Measurements from ENCODE around the gene TEX13C. TPM values are rescaled to one million over a fixed set of nuclear protein-coding genes. Genes with fewer than 3 reads are reported as not detected.

The TEX13C gene
- total RNA-seq, 1 experiment from 2014 or later: 0.24 TPM

DNA sequence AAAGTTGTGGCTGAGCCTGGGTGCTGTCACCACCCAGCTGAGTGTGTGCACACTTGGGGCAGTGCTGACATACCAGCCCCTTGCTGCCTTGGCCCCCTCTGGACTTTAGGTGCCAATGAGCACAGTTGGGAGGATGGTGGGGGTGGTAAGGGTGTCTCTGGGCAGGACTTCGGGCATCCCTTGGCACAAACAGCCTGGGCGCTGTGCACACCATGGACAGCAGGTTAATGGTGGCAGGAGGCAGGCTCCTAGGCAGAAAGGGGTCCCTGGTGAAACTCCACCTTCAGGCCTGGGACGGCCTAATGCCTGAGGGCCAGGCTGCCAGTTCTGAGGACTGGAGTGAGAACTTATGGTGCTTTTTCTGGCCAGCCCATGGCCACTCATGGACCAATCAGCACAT lies 32.4 kb upstream of the TEX13C start:
- Mint-ChIP-seq H3K36me3 (ENCODE audit: insufficient read depth in 1 of 3, low read depth in 3 of 3) (no peaks in the 10 kb centered on the region), H3K4me1 (peaks cover 3% of the 10 kb centered on the region in 2 experiments; a peak in 2 of 4 replicates)

More for the DNA sequence above, 32.4 kb upstream of the TEX13C start:
- Histone ChIP-seq H3K9ac (ENCODE audit: extremely low read depth, insufficient read length, low read length) (no peak overlapping the region), H2BK20ac (ENCODE audit: low read depth, low read length, poor library complexity, severe bottlenecking) (no peak overlapping the region), H3K23ac (ENCODE audit: insufficient read length, low read depth, low read length) (no peak overlapping the region), H4K20me1 (ENCODE audit: control insufficient read depth, insufficient read depth, insufficient read length) (no peaks in the 10 kb centered on the region), H3K4ac (ENCODE audit: low read depth, low read length) (no peak overlapping the region), H3K18ac (ENCODE audit: insufficient read length, low read depth, low read length) (no peak overlapping the region), H3K9me3 (ENCODE audit: control insufficient read depth, low read depth, low read length) (no peaks in the 10 kb centered on the region), H2AFZ (ENCODE audit: low read length) (no peak overlapping the region), H3K56ac (ENCODE audit: insufficient read length, low read depth, low read length) (no peak overlapping the region), H2BK5ac (ENCODE audit: insufficient read length, low read length) (no peak overlapping the region), H3K79me2 (ENCODE audit: insufficient read depth, low read length) (no peaks in the 10 kb centered on the region), H3K14ac (ENCODE audit: insufficient read depth, low read length) (no peak overlapping the region), H2BK12ac (ENCODE audit: insufficient read length, low read depth, low read length) (no peak overlapping the region), H3K27me3 (ENCODE audit: insufficient read depth, low read length) (no peaks in the 10 kb centered on the region), H2AK5ac (ENCODE audit: insufficient read length, low read length) (no peak overlapping the region), H3K4me2 (ENCODE audit: insufficient read depth, insufficient read length, low read length) (no peak overlapping the region), H2BK120ac (ENCODE audit: low read depth, low read length, poor library complexity, severe bottlenecking) (no peak overlapping the region), H3K4me1 (ENCODE audit: insufficient read depth, low read length) (no peaks in the 10 kb centered on the region; the same call in 1 of the 2 replicates), H3T11ph (ENCODE audit: low read length) (no peak overlapping the region), H3K79me1 (ENCODE audit: insufficient read depth, low read depth, low read length, poor library complexity, severe bottlenecking) (no peaks in the 10 kb centered on the region), H4K5ac (ENCODE audit: insufficient read length, low read depth, low read length) (no peak overlapping the region), H3K23me2 (ENCODE audit: insufficient read length, low read depth, low read length, poor library complexity, severe bottlenecking) (no peaks in the 10 kb centered on the region), H3K27ac (ENCODE audit: insufficient read length, low read depth, low read length) (no peak overlapping the region), H2BK15ac (ENCODE audit: low read depth, low read length) (no peak overlapping the region), H4K91ac (ENCODE audit: insufficient read length, low read depth, low read length) (no peak overlapping the region), H4K8ac (replicated peaks; ENCODE audit: insufficient read length, low read depth, low read length) (no peak overlapping the region)
- Mint-ChIP-seq H3K27ac (no peak overlapping the region), H3K9me3 (peaks cover 2 to 9% of the 10 kb centered on the region in 2 experiments; a peak in 4 of 5 replicates), H3K27me3 (ENCODE audit: low read depth) (no peaks in the 10 kb centered on the region; the same call in 1 of the 2 replicates), H3K4me3 (no peak overlapping the region)
- TF ChIP-seq, protein P1, sequence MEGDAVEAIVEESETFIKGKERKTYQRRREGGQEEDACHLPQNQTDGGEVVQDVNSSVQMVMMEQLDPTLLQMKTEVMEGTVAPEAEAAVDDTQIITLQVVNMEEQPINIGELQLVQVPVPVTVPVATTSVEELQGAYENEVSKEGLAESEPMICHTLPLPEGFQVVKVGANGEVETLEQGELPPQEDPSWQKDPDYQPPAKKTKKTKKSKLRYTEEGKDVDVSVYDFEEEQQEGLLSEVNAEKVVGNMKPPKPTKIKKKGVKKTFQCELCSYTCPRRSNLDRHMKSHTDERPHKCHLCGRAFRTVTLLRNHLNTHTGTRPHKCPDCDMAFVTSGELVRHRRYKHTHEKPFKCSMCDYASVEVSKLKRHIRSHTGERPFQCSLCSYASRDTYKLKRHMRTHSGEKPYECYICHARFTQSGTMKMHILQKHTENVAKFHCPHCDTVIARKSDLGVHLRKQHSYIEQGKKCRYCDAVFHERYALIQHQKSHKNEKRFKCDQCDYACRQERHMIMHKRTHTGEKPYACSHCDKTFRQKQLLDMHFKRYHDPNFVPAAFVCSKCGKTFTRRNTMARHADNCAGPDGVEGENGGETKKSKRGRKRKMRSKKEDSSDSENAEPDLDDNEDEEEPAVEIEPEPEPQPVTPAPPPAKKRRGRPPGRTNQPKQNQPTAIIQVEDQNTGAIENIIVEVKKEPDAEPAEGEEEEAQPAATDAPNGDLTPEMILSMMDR (conservative IDR thresholded peaks at IDR 0.05): no peak
- WGBS (ENCODE audit: extremely low coverage, insufficient read length, low lambda C conversion rate): no CpG with 5 or more reads among the region's 3 CpGs
- DNase-seq: no peak

All from H9 (cell line).